Measurements from ENCODE around the gene AGTPBP1.

AGTPBP1 gene

GRCh38 chr9:85743275-85744128 is 1.7 kb upstream of the AGTPBP1 start:
- DNase-seq (ENCODE audit: low read depth in 1 of 2, low spot score in 1 of 2), result peak; percentile 77 to 87
- TF ChIP-seq POLR2AphosphoS5 (IDR thresholded peaks at IDR 0.05; ENCODE audit: low read depth) (no peak), SPI1 (IDR thresholded peaks at IDR 0.05; ENCODE audit: borderline replicate concordance, low read depth) (peak; percentile 68; the same call in 1 of the 2 replicates), GABPA (IDR thresholded peaks at IDR 0.05; ENCODE audit: low read depth) (no peak)
- TF ChIP-seq, protein P1, sequence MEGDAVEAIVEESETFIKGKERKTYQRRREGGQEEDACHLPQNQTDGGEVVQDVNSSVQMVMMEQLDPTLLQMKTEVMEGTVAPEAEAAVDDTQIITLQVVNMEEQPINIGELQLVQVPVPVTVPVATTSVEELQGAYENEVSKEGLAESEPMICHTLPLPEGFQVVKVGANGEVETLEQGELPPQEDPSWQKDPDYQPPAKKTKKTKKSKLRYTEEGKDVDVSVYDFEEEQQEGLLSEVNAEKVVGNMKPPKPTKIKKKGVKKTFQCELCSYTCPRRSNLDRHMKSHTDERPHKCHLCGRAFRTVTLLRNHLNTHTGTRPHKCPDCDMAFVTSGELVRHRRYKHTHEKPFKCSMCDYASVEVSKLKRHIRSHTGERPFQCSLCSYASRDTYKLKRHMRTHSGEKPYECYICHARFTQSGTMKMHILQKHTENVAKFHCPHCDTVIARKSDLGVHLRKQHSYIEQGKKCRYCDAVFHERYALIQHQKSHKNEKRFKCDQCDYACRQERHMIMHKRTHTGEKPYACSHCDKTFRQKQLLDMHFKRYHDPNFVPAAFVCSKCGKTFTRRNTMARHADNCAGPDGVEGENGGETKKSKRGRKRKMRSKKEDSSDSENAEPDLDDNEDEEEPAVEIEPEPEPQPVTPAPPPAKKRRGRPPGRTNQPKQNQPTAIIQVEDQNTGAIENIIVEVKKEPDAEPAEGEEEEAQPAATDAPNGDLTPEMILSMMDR (IDR thresholded peaks at IDR 0.05; ENCODE audit: insufficient read depth, low read length), result no peak
- Histone ChIP-seq H3K27ac (replicated peaks) (peak overlapping the region; percentile 66), H3K27me3 (ENCODE audit: insufficient read depth, poor library complexity, severe bottlenecking) (no peaks in the 10 kb centered on the region), H3K4me3 (replicated peaks; ENCODE audit: insufficient read depth, low read length) (peak overlapping the region; percentile 11; the same call in 1 of the 2 replicates)

DNA sequence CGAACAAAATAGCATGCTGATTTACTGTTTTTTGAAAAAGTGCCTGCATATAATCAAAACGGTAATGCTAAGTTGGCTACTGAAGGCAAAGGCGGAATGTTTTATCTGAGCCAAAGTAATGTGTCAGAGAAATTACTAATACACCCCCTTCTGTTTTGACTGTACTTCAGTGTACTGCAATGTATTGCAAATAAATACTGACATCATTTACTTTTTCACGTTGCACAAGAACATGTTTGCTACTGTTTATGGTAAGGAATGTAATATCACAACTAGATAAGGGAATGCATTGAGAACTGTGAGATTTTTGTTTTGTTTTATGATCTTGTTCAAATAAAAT is 813 bp upstream of the AGTPBP1 start:
- H3K27ac ChIP-seq (replicated peaks), result peak overlapping the region; percentile 66
- TF ChIP-seq, protein P1 (IDR thresholded peaks at IDR 0.05; ENCODE audit: insufficient read depth, low read length), result no peak
- no peak for TF ChIP-seq GABPA (IDR thresholded peaks at IDR 0.05; ENCODE audit: low read depth)
- no peak for TF ChIP-seq SPI1 (IDR thresholded peaks at IDR 0.05; ENCODE audit: borderline replicate concordance, low read depth)
- TF ChIP-seq REST (IDR thresholded peaks at IDR 0.05; ENCODE audit: insufficient replicate concordance, low read depth), result no peak
- TF ChIP-seq POLR2AphosphoS5 (IDR thresholded peaks at IDR 0.05; ENCODE audit: low read depth), result no peak
- H3K27me3 ChIP-seq (ENCODE audit: insufficient read depth, poor library complexity, severe bottlenecking), result no peaks in the 10 kb centered on the region
- peak overlapping the region; percentile 85 for H3K4me3 ChIP-seq (replicated peaks; ENCODE audit: insufficient read depth, low read length)
- DNase-seq (ENCODE audit: low read depth in 1 of 2, low spot score in 1 of 2), result peak in 1 of 2 experiments; percentile 56

- 0 out of 2 replicates have a peak, but pooled peaks have one; percentile 0 for TF ChIP-seq SPI1 (IDR thresholded peaks at IDR 0.05; ENCODE audit: borderline replicate concordance, low read depth)
- no peak for TF ChIP-seq GABPA (IDR thresholded peaks at IDR 0.05; ENCODE audit: low read depth)
- TF ChIP-seq, protein P1 (IDR thresholded peaks at IDR 0.05; ENCODE audit: insufficient read depth, low read length), result no peak
- TF ChIP-seq POLR2AphosphoS5 (IDR thresholded peaks at IDR 0.05; ENCODE audit: low read depth), result peak; percentile 75
- no peak for TF ChIP-seq REST (IDR thresholded peaks at IDR 0.05; ENCODE audit: insufficient replicate concordance, low read depth)
- peak overlapping the region; percentile 96 for H3K27ac ChIP-seq (replicated peaks)
- no peaks in the 10 kb centered on the region for H3K27me3 ChIP-seq (ENCODE audit: insufficient read depth, poor library complexity, severe bottlenecking)
- DNase-seq (ENCODE audit: low read depth in 1 of 2, low spot score in 1 of 2), result peak; percentile 60 to 94
- H3K4me3 ChIP-seq (replicated peaks; ENCODE audit: insufficient read depth, low read length), result peak overlapping the region; percentile 86
Observed at GRCh38 chr9:85741095-85741874, 469 bp downstream of the AGTPBP1 start.

All from HL-60 (cell line).